Activated CD4-positive, alpha-beta T cell treated with anti-CD3 and anti-CD28 coated beads for 48 hours (primary cell): ENCODE measurements around the gene ZNF408.

ENCODE experiments used
- DNase-seq: peaks from one replicate; pipeline ENCODE4 v3.0.0-alpha.2; 2020

The ZNF408 gene

DNA sequence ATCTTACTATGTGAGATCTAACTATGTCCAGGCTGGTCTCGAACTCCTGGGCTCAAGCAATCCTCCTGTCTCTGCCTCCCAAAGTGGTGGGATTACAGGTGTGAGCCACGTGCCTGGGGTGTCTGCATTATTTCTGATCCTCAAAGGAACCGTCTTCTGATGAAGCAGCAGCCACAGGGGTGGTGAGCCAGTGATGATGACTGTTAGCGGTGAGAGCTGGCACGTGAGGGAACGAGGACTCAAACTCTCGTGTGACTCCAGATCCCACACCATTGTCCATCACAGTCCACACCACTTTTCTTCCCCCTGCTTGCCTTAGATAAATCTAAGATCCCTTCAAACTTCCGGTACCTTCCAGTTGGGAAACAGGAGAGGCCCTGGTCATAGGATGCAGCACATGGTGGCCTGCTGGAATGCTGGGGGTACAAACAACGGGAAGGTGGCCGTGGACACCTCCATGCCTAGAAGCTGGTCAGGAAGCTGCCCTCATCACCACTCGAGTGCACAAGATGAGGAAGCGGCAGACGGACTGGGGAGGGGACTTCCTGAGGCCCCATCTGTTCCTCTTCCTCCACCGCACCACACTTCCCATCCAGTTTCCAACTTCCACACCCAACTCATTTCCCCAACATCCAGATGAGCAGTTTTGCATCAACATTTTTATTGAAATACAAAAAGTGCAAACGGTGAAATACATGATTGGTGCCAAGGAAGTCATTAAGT, 24.2 kb upstream of the ZNF408 start:
- no peak for DNase-seq

DNA sequence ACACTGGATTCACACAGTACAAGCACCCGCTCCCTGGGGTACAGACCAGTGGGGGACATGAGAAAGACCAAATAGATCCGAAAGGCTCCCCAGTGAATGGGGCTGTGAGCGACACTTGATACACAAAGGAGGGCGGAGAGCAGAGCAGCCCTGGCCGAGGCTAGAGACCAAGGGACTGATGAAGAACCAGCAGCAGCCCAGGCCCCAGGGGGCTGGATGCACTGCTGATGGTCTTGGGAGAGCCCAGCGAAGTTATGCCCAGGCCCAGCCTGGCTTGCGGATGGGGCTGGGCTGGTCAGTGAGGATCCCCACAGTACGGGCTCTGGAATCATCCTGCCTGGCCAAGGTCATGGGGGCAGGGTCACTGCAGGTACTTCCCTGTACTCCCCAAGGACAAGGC, 23.7 kb upstream of the ZNF408 start:
- no peak for DNase-seq

DNA sequence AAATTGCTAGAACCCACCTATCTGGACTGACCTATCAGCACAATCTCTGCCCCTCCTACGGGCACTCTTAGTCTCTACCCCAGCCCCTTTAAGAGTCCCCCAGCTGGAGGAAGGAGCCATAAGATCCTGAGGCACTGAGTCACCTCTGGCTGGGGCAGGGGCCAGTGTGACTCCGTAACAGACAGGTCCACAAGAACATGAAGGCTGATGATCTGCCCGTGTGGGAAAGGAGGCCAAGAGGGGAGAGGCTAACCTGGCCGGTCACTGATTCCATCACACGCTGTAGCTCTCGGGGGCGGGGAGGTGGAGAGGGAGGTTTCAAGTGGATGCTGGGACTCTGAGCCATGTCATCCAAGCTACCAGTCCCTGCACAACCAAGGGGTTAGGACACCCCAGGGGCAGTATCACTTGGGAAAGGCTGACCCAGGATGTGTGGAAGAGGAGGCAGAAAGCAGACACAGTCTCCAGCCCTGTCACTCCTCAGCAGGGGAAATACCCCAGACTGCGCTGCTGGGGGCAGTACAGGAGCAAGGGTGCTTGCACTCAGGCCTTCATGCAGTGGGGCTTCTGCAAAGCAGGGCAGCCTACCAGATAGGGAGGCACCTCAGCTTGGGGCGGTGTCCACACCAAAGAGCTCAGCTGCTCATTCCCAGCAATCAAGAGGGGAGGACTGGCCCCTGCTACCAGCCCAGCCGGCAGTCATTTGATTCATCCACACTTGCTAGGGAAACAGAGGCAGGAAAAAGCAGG, 22.7 kb upstream of the ZNF408 start:
- DNase-seq = no peak

- DNase-seq = no peak
Observed at GRCh38 chr11:46678741-46679130, 22.1 kb upstream of the ZNF408 start.

- no peak for DNase-seq
Observed at GRCh38 chr11:46679241-46680163, 21.3 kb upstream of the ZNF408 start.

- no peak for DNase-seq
Observed at GRCh38 chr11:46680164-46680760, 20.6 kb upstream of the ZNF408 start.

- no peak for DNase-seq
Observed at GRCh38 chr11:46680815-46681214, 20.0 kb upstream of the ZNF408 start.

- DNase-seq = no peak
Observed at GRCh38 chr11:46681814-46682213, 19.0 kb upstream of the ZNF408 start.

- DNase-seq = no peak
Observed at GRCh38 chr11:46682773-46683752, 17.8 kb upstream of the ZNF408 start.

- no peak for DNase-seq
Observed at GRCh38 chr11:46684367-46684766, 16.5 kb upstream of the ZNF408 start.

GRCh38 chr11:46686886-46687795, 13.7 kb upstream of the ZNF408 start:
- DNase-seq = no peak

DNA sequence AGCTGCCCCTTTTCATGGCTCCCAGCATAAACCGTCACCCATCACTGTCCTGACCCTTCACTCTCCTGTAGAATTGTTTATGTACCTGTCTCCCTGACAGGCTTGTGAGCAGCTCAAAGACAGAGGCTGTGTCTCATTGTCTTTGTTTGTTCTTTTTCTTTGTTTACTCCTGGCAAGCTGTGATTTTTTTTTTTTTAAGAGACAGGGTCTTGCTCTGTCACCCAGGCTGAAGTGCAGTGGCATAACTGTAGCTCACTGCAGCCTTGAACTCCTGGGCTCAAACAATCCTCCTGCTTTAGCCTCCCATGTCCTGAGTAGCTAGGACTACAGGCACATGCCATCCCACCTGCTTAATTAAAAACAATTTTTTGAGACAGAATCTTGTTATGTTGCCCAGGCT, 10.1 kb upstream of the ZNF408 start:
- DNase-seq = no peak

- no peak for DNase-seq
Observed at GRCh38 chr11:46692450-46692849, 8.4 kb upstream of the ZNF408 start.

- DNase-seq = no peak
Observed at GRCh38 chr11:46693597-46694012, 7.2 kb upstream of the ZNF408 start.

DNA sequence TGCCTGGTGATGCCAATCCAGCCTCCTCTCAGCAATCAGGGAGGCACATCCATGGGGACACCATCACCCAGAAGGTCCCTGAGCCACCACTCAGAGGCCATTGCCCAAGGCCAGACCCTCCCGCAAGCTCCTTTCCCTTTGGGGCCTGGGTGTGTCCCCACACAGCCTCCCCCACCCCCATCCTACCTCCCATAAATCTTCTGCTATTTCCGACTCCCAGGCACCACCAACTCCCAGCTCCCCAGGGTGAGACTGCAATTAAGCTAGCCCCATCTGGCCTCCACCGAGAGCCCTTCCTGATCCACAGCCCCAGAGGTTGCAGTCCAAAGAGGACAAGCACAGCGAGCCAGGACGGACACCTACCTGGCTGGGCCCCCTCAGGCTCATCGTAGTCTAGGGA, 6.8 kb upstream of the ZNF408 start:
- DNase-seq = no peak

DNA sequence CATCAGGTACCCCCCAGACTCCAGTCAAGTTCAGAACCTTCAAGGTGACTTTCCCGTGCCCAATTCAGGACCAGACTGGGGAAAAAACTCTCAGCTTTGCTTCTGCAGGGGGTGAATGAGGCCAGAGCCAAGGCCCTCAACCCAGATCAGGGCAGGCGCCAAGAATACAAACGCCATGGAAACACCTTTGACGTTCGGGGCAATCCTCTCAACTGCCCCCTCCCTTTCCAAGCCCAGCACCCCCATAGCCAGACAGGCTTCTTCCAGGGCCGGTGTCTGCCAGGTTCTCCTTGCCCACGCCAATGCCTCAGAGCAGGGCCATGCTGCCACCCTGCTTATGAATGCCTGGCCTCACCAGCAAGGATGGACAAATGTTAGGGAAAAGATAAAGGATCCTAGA, 6.2 kb upstream of the ZNF408 start:
- DNase-seq = no peak

- DNase-seq = no peak
Observed at GRCh38 chr11:46695345-46696211, 5.3 kb upstream of the ZNF408 start.

DNA sequence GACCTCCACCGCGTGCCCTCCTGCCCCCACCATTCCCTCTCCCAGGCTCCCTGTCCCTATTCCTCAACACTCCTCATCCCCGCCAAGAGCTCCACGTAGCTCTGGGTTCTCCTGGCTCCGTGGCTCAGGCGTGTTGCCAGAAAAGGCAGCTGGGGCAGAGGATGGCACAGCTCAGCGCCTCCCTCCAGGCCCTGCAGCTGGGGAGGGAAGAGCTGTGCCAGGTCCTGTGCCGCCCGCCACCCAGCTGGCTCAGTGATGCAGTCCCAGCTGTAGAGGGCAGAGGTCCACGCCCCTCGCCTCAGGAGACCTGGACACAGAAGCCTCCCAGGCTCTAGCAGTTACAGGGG, 4.6 kb upstream of the ZNF408 start:
- DNase-seq = no peak

GRCh38 chr11:46697303-46697702, 3.5 kb upstream of the ZNF408 start:
- DNase-seq = no peak

DNA sequence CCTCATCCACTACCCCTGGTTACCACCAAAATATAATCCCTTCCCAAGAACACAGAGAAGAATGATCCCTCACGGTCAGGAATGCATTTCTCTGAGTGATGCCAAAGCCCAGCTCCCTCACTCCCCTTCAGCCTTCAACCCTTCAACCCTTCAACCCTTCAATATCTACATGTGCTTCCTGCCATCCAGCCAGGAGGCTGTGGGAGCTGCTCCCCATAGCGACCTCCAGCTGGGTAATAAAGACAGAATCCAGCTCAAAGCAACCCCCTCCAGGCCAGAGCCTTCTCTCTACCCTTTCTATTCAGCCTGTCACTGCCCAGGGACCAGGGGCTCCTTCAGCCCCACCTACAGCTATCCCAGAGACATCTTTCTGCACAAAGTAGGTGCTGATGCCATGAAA, 3.1 kb upstream of the ZNF408 start:
- DNase-seq = no peak
